ENCODE measurements around the gene OR8B3.

Gene OR8B3

DNA sequence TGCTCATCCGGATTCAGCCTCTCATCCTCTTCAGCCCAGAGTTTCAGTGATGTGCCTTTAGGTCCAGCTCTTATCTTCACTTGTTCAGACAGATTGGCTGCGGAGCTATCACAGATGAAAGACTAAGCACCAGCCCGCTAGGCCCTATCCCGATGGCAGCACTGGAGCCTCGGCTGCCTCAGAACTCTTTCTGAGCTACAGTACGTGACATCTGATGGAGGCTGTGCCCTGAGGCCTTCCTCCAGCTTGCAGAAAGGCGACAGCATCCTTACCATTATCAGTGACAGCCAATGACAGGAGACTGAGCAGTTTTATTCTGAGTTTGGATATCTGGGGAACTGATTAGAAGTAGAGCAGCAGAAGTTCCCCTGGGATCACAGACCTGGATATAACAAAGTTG is 42.7 kb upstream of the OR8B3 start:
- Histone ChIP-seq H3K4me3 (ENCODE audit: low read depth, low read length) (no peak overlapping the region), H3K27me3 (replicated peaks) (no peaks in the 10 kb centered on the region), H3K27ac (no peak overlapping the region), H3K36me3 (replicated peaks) (no peaks in the 10 kb centered on the region)
- no peak for DNase-seq
- TF ChIP-seq, protein P1, sequence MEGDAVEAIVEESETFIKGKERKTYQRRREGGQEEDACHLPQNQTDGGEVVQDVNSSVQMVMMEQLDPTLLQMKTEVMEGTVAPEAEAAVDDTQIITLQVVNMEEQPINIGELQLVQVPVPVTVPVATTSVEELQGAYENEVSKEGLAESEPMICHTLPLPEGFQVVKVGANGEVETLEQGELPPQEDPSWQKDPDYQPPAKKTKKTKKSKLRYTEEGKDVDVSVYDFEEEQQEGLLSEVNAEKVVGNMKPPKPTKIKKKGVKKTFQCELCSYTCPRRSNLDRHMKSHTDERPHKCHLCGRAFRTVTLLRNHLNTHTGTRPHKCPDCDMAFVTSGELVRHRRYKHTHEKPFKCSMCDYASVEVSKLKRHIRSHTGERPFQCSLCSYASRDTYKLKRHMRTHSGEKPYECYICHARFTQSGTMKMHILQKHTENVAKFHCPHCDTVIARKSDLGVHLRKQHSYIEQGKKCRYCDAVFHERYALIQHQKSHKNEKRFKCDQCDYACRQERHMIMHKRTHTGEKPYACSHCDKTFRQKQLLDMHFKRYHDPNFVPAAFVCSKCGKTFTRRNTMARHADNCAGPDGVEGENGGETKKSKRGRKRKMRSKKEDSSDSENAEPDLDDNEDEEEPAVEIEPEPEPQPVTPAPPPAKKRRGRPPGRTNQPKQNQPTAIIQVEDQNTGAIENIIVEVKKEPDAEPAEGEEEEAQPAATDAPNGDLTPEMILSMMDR (IDR thresholded peaks at IDR 0.05; ENCODE audit: low read depth, low read length, missing control alignments): no peak
- in situ Hi-C loops (cut with HindIII; ENCODE audit: low pct_ligation_motif_present, low sequenced_read_pairs): no loop called here

DNA sequence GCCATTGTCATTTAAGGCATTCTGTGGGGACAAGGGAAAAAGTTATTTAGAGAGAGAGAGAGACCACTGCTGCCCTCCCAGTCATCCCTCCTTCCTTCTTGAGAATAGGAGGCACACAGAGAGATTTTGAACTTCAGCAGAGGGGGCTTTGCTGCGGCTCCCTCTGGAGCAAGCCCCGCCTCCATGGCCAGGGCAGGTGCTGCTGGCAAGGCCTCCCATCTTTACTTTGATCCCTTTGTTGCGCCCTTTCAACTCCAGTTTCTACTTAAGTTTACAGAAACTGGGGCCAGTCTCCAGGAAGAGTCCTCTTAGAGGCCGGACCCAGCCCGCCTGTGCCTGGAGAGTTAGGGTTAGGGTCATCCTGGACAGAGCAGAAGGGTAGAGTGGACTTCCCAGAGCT is 42.3 kb upstream of the OR8B3 start:
- in situ Hi-C loops (cut with HindIII; ENCODE audit: low pct_ligation_motif_present, low sequenced_read_pairs): no loop called here
- DNase-seq: no peak
- H3K27ac ChIP-seq: no peak overlapping the region
- no peak overlapping the region for H3K4me3 ChIP-seq (ENCODE audit: low read depth, low read length)
- H3K36me3 ChIP-seq (replicated peaks): no peaks in the 10 kb centered on the region
- TF ChIP-seq, protein P1 (IDR thresholded peaks at IDR 0.05; ENCODE audit: low read depth, low read length, missing control alignments): no peak
- no peaks in the 10 kb centered on the region for H3K27me3 ChIP-seq (replicated peaks)

DNA sequence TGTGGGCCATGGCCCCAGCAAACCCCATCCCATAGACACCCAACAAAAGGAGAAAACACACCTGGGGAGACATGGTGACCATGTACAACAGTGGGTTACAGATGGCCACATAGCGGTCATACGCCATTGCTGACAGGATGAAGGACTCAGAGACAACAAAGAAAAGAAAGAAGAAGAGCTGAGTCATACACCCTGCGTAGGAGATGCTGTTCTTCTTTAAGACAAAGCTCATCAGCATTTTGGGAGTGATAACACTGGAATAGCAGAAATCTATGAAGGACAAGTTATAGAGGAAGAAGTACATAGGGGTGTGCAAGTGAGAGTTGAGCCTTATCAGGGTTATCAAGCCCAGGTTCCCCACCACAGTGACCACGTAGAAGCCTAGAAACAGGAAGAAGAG is 41.8 kb upstream of the OR8B3 start:
- Histone ChIP-seq H3K27ac (no peak overlapping the region), H3K4me3 (ENCODE audit: low read depth, low read length) (no peak overlapping the region), H3K27me3 (replicated peaks) (no peaks in the 10 kb centered on the region), H3K36me3 (replicated peaks) (no peaks in the 10 kb centered on the region)
- DNase-seq: no peak
- TF ChIP-seq, protein P1 (IDR thresholded peaks at IDR 0.05; ENCODE audit: low read depth, low read length, missing control alignments): no peak
- in situ Hi-C loops (cut with HindIII; ENCODE audit: low pct_ligation_motif_present, low sequenced_read_pairs): no loop called here

DNA sequence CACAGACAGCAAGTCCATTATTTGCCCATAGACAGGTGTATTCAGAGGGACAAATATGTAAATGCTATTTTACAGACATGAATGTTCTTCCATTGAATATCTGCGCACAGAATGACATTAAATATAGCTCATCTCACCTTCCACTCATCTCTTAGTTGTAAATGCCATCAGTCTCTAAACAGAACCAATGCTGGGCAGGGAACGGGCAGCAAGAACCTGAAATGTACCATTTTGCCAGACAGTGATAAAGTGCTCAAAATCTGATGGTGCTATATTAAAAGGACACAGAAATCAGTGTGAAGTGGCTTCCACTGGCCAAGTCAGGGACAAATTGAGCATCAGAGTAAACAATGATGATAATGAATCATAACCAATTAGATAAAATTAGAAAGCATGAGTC is 35.9 kb upstream of the OR8B3 start:
- in situ Hi-C loops (cut with HindIII; ENCODE audit: low pct_ligation_motif_present, low sequenced_read_pairs): no loop called here
- DNase-seq: no peak
- Histone ChIP-seq H3K36me3 (replicated peaks) (no peaks in the 10 kb centered on the region), H3K4me3 (ENCODE audit: low read depth, low read length) (no peak overlapping the region), H3K27ac (no peak overlapping the region), H3K27me3 (replicated peaks) (no peaks in the 10 kb centered on the region)
- TF ChIP-seq, protein P1 (IDR thresholded peaks at IDR 0.05; ENCODE audit: low read depth, low read length, missing control alignments): no peak

DNA sequence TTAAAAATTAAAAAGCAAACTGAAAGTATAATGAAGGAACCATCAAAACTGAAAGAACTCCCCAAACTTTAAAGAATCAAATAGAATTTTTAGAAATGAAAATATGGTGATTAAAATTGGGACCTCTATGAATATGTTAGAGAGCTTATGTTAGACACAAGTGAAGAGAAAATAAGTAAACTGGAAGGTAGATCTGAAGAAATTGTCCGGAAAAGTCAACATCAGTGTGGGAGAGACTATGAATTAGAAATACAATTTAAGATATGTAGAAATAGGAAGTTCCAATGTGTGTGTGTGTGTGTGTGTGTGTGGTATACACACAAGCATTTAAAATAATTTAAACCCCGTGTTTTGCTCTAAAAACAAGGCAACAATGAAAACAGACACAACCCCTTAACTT is 30.8 kb upstream of the OR8B3 start:
- no peak for DNase-seq
- Histone ChIP-seq H3K27ac (no peak overlapping the region), H3K36me3 (replicated peaks) (no peaks in the 10 kb centered on the region), H3K27me3 (replicated peaks) (no peaks in the 10 kb centered on the region), H3K4me3 (ENCODE audit: low read depth, low read length) (no peak overlapping the region)
- in situ Hi-C loops (cut with HindIII; ENCODE audit: low pct_ligation_motif_present, low sequenced_read_pairs): no loop called here
- TF ChIP-seq, protein P1 (IDR thresholded peaks at IDR 0.05; ENCODE audit: low read depth, low read length, missing control alignments): no peak

DNA sequence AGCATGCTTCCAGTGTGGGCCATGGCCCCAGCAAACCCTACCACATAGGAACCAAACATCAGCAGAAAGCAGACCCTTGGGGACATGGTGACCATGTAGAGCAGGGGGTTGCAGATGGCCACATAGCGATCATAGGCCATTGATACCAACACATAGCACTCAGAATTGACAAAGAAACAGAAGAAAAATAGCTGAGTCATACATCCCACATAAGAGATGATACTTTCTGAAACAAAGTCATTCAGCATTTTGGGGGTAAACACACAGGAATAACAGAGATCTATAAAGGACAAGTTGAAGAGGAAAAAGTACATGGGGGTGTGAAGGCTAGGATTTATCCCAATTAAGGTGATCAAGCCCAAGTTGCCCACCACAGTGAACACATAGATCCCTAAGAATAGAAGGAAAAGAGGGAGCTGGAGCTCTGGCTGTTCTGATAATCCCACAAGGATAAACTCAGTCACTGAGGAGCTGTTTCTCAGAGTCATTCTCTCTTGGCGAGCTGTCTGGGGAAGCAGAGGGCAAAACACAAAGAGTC is 25.6 kb upstream of the OR8B3 start, which contains the start of gene OR8B4:
Gene OR8B4, minus strand, starts transcription at position 488 of the 538 bp plus-strand sequence. Its CDS starts 0 bp downstream, at position 488.
- Histone ChIP-seq H3K36me3 (replicated peaks) (no peaks in the 10 kb centered on the region), H3K27ac (no peak within 1 kb of the TSS), H3K4me3 (ENCODE audit: low read depth, low read length) (no peak within 1 kb of the TSS), H3K27me3 (replicated peaks) (no peaks in the 10 kb centered on the region)
- in situ Hi-C loops (cut with HindIII; ENCODE audit: low pct_ligation_motif_present, low sequenced_read_pairs): loop anchor here (25.0 kb wide), 1 partner anchor 163 kb away; no protein-coding TSS in a partner anchor
- no peak for DNase-seq
- TF ChIP-seq, protein P1 (IDR thresholded peaks at IDR 0.05; ENCODE audit: low read depth, low read length, missing control alignments): no peak
